ENCODE results near the gene CNOT3.
A peak's percentile ranks its signal among the peaks of the same experiment; 100 is the strongest.

Gene CNOT3

GRCh38 chr19:54121259-54121658 is 16.3 kb upstream of the CNOT3 start:
- DNase-seq (ENCODE audit: low read depth), result no peak

- no peak for DNase-seq (ENCODE audit: low read depth)
Measured at GRCh38 chr19:54123682-54124081, 13.9 kb upstream of the CNOT3 start.

- no peak for DNase-seq (ENCODE audit: low read depth)
Measured at GRCh38 chr19:54124393-54124792, 13.2 kb upstream of the CNOT3 start.

GRCh38 chr19:54125713-54126112 is 11.8 kb upstream of the CNOT3 start:
- no peak for DNase-seq (ENCODE audit: low read depth)

GRCh38 chr19:54127688-54128440 is 9.7 kb upstream of the CNOT3 start:
- DNase-seq (ENCODE audit: low read depth), result no peak

- DNase-seq (ENCODE audit: low read depth), result no peak
Measured at GRCh38 chr19:54128441-54128725, 9.2 kb upstream of the CNOT3 start.

- DNase-seq (ENCODE audit: low read depth), result no peak
Measured at GRCh38 chr19:54128796-54129616, 8.6 kb upstream of the CNOT3 start.

GRCh38 chr19:54129617-54129996 is 8.0 kb upstream of the CNOT3 start:
- DNase-seq (ENCODE audit: low read depth), result no peak

- no peak for DNase-seq (ENCODE audit: low read depth)
Measured at GRCh38 chr19:54133312-54133956, 4.1 kb upstream of the CNOT3 start.

GRCh38 chr19:54133957-54134590 is 3.5 kb upstream of the CNOT3 start:
- DNase-seq (ENCODE audit: low read depth), result no peak

GRCh38 chr19:54136086-54136863 is 1.3 kb upstream of the CNOT3 start:
- DNase-seq (ENCODE audit: low read depth), result no peak

GRCh38 chr19:54136864-54137698 is 481 bp upstream of the CNOT3 start:
- peak; percentile 95 for DNase-seq (ENCODE audit: low read depth)

GRCh38 chr19:54138489-54139256 is 1.1 kb downstream of the CNOT3 start:
- no peak for DNase-seq (ENCODE audit: low read depth)

GRCh38 chr19:54141356-54141755 is 3.8 kb downstream of the CNOT3 start:
- DNase-seq (ENCODE audit: low read depth), result no peak

- no peak for DNase-seq (ENCODE audit: low read depth)
Measured at GRCh38 chr19:54142166-54142780, 4.7 kb downstream of the CNOT3 start.

GRCh38 chr19:54145541-54146158 is 8.1 kb downstream of the CNOT3 start:
- no peak for DNase-seq (ENCODE audit: low read depth)

- DNase-seq (ENCODE audit: low read depth), result no peak
Measured at GRCh38 chr19:54147676-54148075, 10.1 kb downstream of the CNOT3 start.

GRCh38 chr19:54148158-54148557 is 10.6 kb downstream of the CNOT3 start:
- DNase-seq (ENCODE audit: low read depth), result no peak

Data from stimulated activated CD8-positive, alpha-beta memory T cell treated with anti-CD3 and anti-CD28 coated beads, Interleukin-7, amount 100 ng/mL, for 24 hours (primary cell).